ENCODE measurements around the gene KAZN. TPM values are rescaled to one million over a fixed set of nuclear protein-coding genes. Genes with fewer than 3 reads are reported as not detected.

Gene KAZN
- total RNA-seq, 2 experiments from 2014 or later, result 0.22 to 0.55 TPM

DNA sequence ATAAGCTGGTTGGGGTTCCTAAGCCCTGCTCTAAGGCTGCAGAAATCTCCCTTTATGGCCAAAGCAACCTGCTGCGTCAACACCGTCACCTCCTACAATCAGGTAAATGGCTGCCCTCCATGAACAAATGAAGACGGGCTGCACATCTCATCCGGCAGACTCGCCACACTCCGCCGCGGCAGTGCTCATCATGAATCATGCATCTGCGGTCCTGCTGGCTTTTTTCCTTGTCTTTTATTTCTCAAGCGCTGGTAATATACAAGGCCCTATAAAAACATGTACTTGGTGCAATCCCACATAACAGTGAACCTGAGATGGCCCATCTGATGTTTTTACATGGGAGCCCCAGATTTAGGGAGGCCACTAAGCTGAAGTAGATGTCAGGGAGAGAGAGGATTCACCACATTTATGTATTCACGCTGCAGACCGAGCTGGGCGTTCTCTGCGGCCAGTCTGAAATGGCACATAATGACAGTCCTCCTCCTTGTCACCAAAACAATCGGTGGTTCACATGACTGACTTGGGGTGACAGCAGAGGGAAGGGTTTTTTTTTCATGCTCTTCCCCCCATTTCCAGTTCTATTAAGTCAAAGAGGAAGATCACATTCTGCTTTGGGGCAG, 91.6 kb downstream of the KAZN start:
- CTCF ChIA-PET, result no interaction called here
- ATAC-seq (ENCODE audit: poor library complexity), result no peak
- Mint-ChIP-seq H3K36me3 (ENCODE audit: low read depth) (no peaks in the 10 kb centered on the region), H3K4me3 (no peak overlapping the region), H3K4me1 (ENCODE audit: low read depth) (no peaks in the 10 kb centered on the region), H3K27me3 (peaks cover 22% of the 10 kb centered on the region), H3K9me3 (no peaks in the 10 kb centered on the region), H3K27ac (no peak overlapping the region)
- Histone ChIP-seq H3K27ac (ENCODE audit: low read depth in 1 of 2, low read length in 2 of 2) (no peak overlapping the region), H3K9me3 (ENCODE audit: control insufficient read depth in 1 of 2, insufficient read depth in 1 of 2, low read length in 2 of 2) (peaks cover 0 to 8% of the 10 kb centered on the region in 2 experiments), H3K4me1 (ENCODE audit: insufficient read depth, low read length) (no peaks in the 10 kb centered on the region), H3K27me3 (ENCODE audit: control insufficient read depth in 1 of 2, insufficient read depth in 2 of 2, low read length in 2 of 2) (no peaks in the 10 kb centered on the region), H3K4me3 (ENCODE audit: low read length) (no peak overlapping the region), H3K36me3 (ENCODE audit: insufficient read depth, low read length) (no peaks in the 10 kb centered on the region)
- intact Hi-C loops (cut with DNase I, micrococcal nuclease), result no loop called here
- TF ChIP-seq, protein P1, sequence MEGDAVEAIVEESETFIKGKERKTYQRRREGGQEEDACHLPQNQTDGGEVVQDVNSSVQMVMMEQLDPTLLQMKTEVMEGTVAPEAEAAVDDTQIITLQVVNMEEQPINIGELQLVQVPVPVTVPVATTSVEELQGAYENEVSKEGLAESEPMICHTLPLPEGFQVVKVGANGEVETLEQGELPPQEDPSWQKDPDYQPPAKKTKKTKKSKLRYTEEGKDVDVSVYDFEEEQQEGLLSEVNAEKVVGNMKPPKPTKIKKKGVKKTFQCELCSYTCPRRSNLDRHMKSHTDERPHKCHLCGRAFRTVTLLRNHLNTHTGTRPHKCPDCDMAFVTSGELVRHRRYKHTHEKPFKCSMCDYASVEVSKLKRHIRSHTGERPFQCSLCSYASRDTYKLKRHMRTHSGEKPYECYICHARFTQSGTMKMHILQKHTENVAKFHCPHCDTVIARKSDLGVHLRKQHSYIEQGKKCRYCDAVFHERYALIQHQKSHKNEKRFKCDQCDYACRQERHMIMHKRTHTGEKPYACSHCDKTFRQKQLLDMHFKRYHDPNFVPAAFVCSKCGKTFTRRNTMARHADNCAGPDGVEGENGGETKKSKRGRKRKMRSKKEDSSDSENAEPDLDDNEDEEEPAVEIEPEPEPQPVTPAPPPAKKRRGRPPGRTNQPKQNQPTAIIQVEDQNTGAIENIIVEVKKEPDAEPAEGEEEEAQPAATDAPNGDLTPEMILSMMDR (IDR thresholded peaks at IDR 0.05), result no peak
- DNase-seq, result no peak
- POLR2A ChIA-PET, result no interaction called here

DNA sequence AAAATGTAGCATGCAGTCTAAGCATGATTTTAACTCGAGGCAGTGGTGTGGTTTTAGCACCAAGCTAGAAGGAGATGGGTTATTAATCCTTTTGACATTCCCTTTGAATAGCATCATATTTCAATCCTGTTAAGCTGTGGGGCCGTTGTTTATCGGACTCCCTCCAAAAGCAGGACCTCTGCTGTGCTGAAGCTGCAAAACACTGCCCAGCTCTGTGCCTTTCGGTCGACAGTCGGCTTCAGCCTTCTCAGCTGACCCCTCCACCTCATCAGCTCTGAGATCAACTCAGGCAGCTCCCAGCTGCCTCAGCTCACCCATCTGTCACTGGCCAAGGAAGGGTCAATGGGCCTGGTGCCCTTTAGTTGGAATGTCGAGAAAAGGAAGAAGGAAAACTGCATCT, 95.5 kb downstream of the KAZN start:
- POLR2A ChIA-PET, result no interaction called here
- Histone ChIP-seq H3K27ac (ENCODE audit: low read depth in 1 of 2, low read length in 2 of 2) (no peak overlapping the region), H3K27me3 (ENCODE audit: control insufficient read depth in 1 of 2, insufficient read depth in 2 of 2, low read length in 2 of 2) (peaks cover 4 to 5% of the 10 kb centered on the region in 2 experiments), H3K9me3 (ENCODE audit: control insufficient read depth in 1 of 2, insufficient read depth in 1 of 2, low read length in 2 of 2) (no peaks in the 10 kb centered on the region), H3K4me1 (ENCODE audit: insufficient read depth, low read length) (no peaks in the 10 kb centered on the region), H3K4me3 (ENCODE audit: low read length) (no peak overlapping the region), H3K36me3 (ENCODE audit: insufficient read depth, low read length) (no peaks in the 10 kb centered on the region)
- no peak overlapping the region for H3K27ac Mint-ChIP-seq
- CTCF ChIA-PET, result no interaction called here
- no peaks in the 10 kb centered on the region for H3K9me3 Mint-ChIP-seq
- no peaks in the 10 kb centered on the region for H3K36me3 Mint-ChIP-seq (ENCODE audit: low read depth)
- TF ChIP-seq, protein P1 (IDR thresholded peaks at IDR 0.05), result no peak
- no peak overlapping the region for H3K4me3 Mint-ChIP-seq
- DNase-seq, result no peak
- H3K4me1 Mint-ChIP-seq (ENCODE audit: low read depth), result no peaks in the 10 kb centered on the region
- ATAC-seq (ENCODE audit: poor library complexity), result no peak
- intact Hi-C loops (cut with DNase I, micrococcal nuclease), result no loop called here
- peaks cover 12% of the 10 kb centered on the region for H3K27me3 Mint-ChIP-seq

DNA sequence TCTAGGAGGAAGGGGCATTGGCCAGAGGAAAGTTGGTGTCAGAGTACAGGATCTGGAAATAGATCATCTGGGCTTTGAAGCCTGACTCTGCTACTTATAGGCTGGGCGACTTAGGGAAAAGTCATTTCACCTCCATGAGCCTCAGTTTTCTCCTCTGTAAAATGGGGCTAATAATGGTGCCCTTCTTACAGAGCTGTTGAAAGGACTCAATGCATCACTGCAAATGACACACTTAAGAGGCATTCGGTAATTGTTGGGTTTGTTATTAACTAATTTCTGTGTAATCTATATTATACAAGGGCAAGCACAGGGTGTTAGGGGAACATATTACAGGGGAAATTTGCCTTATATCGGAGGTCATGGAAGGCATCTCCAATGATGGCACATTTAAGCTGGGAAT, 96.1 kb downstream of the KAZN start:
- TF ChIP-seq, protein P1 (IDR thresholded peaks at IDR 0.05), result no peak

More for the DNA sequence above, 96.1 kb downstream of the KAZN start:
- no peak overlapping the region for H3K4me3 Mint-ChIP-seq
- no peaks in the 10 kb centered on the region for H3K36me3 Mint-ChIP-seq (ENCODE audit: low read depth)
- Histone ChIP-seq H3K36me3 (ENCODE audit: insufficient read depth, low read length) (no peaks in the 10 kb centered on the region), H3K4me3 (ENCODE audit: low read length) (no peak overlapping the region), H3K4me1 (ENCODE audit: insufficient read depth, low read length) (no peaks in the 10 kb centered on the region), H3K27ac (ENCODE audit: low read depth in 1 of 2, low read length in 2 of 2) (no peak overlapping the region), H3K27me3 (ENCODE audit: control insufficient read depth in 1 of 2, insufficient read depth in 2 of 2, low read length in 2 of 2) (peaks cover 4 to 6% of the 10 kb centered on the region in 2 experiments), H3K9me3 (ENCODE audit: control insufficient read depth in 1 of 2, insufficient read depth in 1 of 2, low read length in 2 of 2) (no peaks in the 10 kb centered on the region)
- H3K27me3 Mint-ChIP-seq, result peaks cover 12% of the 10 kb centered on the region
- H3K27ac Mint-ChIP-seq, result no peak overlapping the region
- H3K4me1 Mint-ChIP-seq (ENCODE audit: low read depth), result no peaks in the 10 kb centered on the region
- intact Hi-C loops (cut with DNase I, micrococcal nuclease), result no loop called here
- H3K9me3 Mint-ChIP-seq, result no peaks in the 10 kb centered on the region
- ChIA-PET POLR2A (no interaction called here), CTCF (no interaction called here)
- DNase-seq (no peak), ATAC-seq (ENCODE audit: poor library complexity) (no peak)

Data from CD4-positive, alpha-beta T cell (primary cell).